IMR-90 (cell line): ENCODE measurements around the gene FRMD5. TPM values are rescaled to one million over a fixed set of nuclear protein-coding genes. Genes with fewer than 3 reads are reported as not detected.

Source experiments
- ATAC-seq: fragments of 200-7000 bp; cut with Tn5 transposase; 2 replicates; pipeline ENCODE4 v1.9.1; 2020; ENCODE audit warnings: low read depth, mild to moderate bottlenecking, moderate library complexity
- BruUV-seq: library from RNA; stranded (reverse); fragments of 400-500 nt; replicated peaks from 2 replicates; lab custom pipeline; 2021; lab: Mats Ljungman, UMichigan
- CTCF ChIA-PET: fragments of 300-600 bp; formaldehyde crosslinking; extraction: SDS; loops from one replicate; lab custom pipeline; 2021; ENCODE audit warnings: antibody characterized with exemption; lab: Yijun Ruan, JAX
- POLR2A ChIA-PET: fragments of 300-600 bp; sonication (Branson Sonifier 250); formaldehyde crosslinking; loops from one replicate; lab custom pipeline; 2022; ENCODE audit warnings: antibody characterized with exemption; ENCODE audit not compliant: unreplicated experiment; lab: Charles Lee
- DNase-seq: peaks from one replicate; pipeline ENCODE4 v3.0.0; 2013
- H2AFZ ChIP-seq: replicated peaks from 2 replicates; pipeline ENCODE3; 2013; ENCODE audit warnings: low read length, mild to moderate bottlenecking; ENCODE audit not compliant: poor library complexity
- H2AK5ac ChIP-seq: 2 replicates; pipeline ENCODE4 v1.6.1; 2013; ENCODE audit warnings: low read depth, low read length, inconsistent platforms
- H2AK9ac ChIP-seq: replicated peaks from 2 replicates; pipeline ENCODE3; 2013; ENCODE audit warnings: mild to moderate bottlenecking, low read depth, low read length, moderate library complexity; ENCODE audit not compliant: poor library complexity
- H2BK120ac ChIP-seq: 2 replicates; pipeline ENCODE4 v1.6.1; 2013; ENCODE audit warnings: low read depth, low read length, inconsistent platforms
- H2BK15ac ChIP-seq: 3 replicates; pipeline ENCODE4 v1.6.1; 2013; ENCODE audit warnings: low read depth, low read length, inconsistent platforms
- H2BK20ac ChIP-seq: 2 replicates; pipeline ENCODE4 v1.6.1; 2013; ENCODE audit warnings: low read depth, mild to moderate bottlenecking, inconsistent platforms, low read length, moderate library complexity
- H2BK5ac ChIP-seq: 2 replicates; pipeline ENCODE4 v1.6.1; 2013; ENCODE audit warnings: mild to moderate bottlenecking, low read depth, low read length, inconsistent platforms; ENCODE audit not compliant: poor library complexity, severe bottlenecking
- H3K14ac ChIP-seq: replicated peaks from 2 replicates; pipeline ENCODE4 v1.6.1; 2013; ENCODE audit warnings: low read depth, low read length, inconsistent platforms
- H3K18ac ChIP-seq: 2 replicates; pipeline ENCODE4 v1.6.1; 2013; ENCODE audit warnings: low read depth, low read length, control low read depth
- H3K23ac ChIP-seq: 2 replicates; pipeline ENCODE4 v1.6.1; 2013; ENCODE audit warnings: low read depth, low read length, inconsistent platforms
- H3K27ac ChIP-seq: 2 replicates; pipeline ENCODE4 v1.5.1; 2013; ENCODE audit warnings: mild to moderate bottlenecking, control low read depth, low read length; ENCODE audit not compliant: insufficient read depth
- H3K27me3 ChIP-seq: 2 replicates; pipeline ENCODE4 v1.6.1; 2013; ENCODE audit warnings: low read length; ENCODE audit not compliant: control insufficient read depth, insufficient read depth
- H3K36me3 ChIP-seq: 2 replicates; pipeline ENCODE4 v1.6.1; 2013; ENCODE audit warnings: low read length, mixed read lengths; ENCODE audit not compliant: control insufficient read depth, insufficient read depth
- H3K4ac ChIP-seq: 2 replicates; pipeline ENCODE4 v1.6.1; 2013; ENCODE audit warnings: low read depth, low read length, inconsistent platforms
- H3K4me1 ChIP-seq: 2 replicates; pipeline ENCODE4 v1.6.1; 2013; ENCODE audit warnings: low read length, mixed read lengths; ENCODE audit not compliant: control insufficient read depth, insufficient read depth
- H3K4me2 ChIP-seq: 2 replicates; pipeline ENCODE4 v1.6.1; 2013; ENCODE audit warnings: low read depth, mild to moderate bottlenecking, control low read depth, low read length, moderate library complexity
- H3K4me3 ChIP-seq: 2 replicates; pipeline ENCODE4 v1.5.1; 2013; ENCODE audit warnings: low read depth, mild to moderate bottlenecking, control low read depth, low read length, moderate library complexity; ENCODE audit not compliant: insufficient read depth
- H3K56ac ChIP-seq: 2 replicates; pipeline ENCODE4 v1.6.1; 2013; ENCODE audit warnings: low read length, inconsistent platforms; ENCODE audit not compliant: insufficient read depth; ENCODE audit errors: extremely low read depth
- H3K79me1 ChIP-seq, 2 experiments: 2 replicates each; pipeline ENCODE4 v1.6.1; 2013; ENCODE audit warnings: low read length in 2 of 2, inconsistent platforms in 1 of 2, low read depth in 1 of 2
- H3K9ac ChIP-seq: 2 replicates; pipeline ENCODE4 v1.6.1; 2013; ENCODE audit warnings: low read depth, low read length, control low read depth
- H3K9me1 ChIP-seq: 2 replicates; pipeline ENCODE4 v1.6.1; 2013; ENCODE audit warnings: low read length, inconsistent platforms; ENCODE audit not compliant: insufficient read depth
- H3K9me3 ChIP-seq: 2 replicates; pipeline ENCODE4 v1.6.1; 2013; ENCODE audit warnings: low read length; ENCODE audit not compliant: control insufficient read depth, insufficient read depth
- H4K20me1 ChIP-seq: 2 replicates; pipeline ENCODE4 v1.6.1; 2013; ENCODE audit warnings: low read length, inconsistent platforms; ENCODE audit not compliant: insufficient read depth
- H4K5ac ChIP-seq: 2 replicates; pipeline ENCODE4 v1.6.1; 2013; ENCODE audit warnings: mild to moderate bottlenecking, low read depth, low read length, control low read depth
- H4K8ac ChIP-seq, 2 experiments: 2 replicates each; pipeline ENCODE4 v1.6.1; 2013; ENCODE audit warnings: low read depth in 2 of 2, low read length in 2 of 2, control low read depth in 1 of 2, inconsistent platforms in 1 of 2
- H4K91ac ChIP-seq: 2 replicates; pipeline ENCODE4 v1.6.1; 2013; ENCODE audit warnings: low read depth, low read length, inconsistent platforms; ENCODE audit not compliant: insufficient read depth
- BHLHE40 ChIP-seq: fragments of 150-350 bp; IDR thresholded peaks from 2 replicates; pipeline ENCODE4 v1.6.1; 2016; ENCODE audit warnings: mild to moderate bottlenecking, low read depth, low read length
- CHD1 ChIP-seq: IDR thresholded peaks from 2 replicates; pipeline ENCODE4 v1.6.1; 2012; ENCODE audit warnings: low read depth, low read length, improper control_type of control experiment
- CTCF ChIP-seq: conservative IDR thresholded peaks from 2 replicates; pipeline ENCODE4 v1.5.1; 2012; ENCODE audit warnings: mild to moderate bottlenecking, low read depth, low read length, improper control_type of control experiment
- FOS ChIP-seq: fragments of 150-350 bp; IDR thresholded peaks from 2 replicates; pipeline ENCODE4 v1.6.1; 2016; ENCODE audit warnings: low read depth, low read length
- MAFK ChIP-seq: IDR thresholded peaks from 2 replicates; pipeline ENCODE4 v1.6.1; 2012; ENCODE audit warnings: low read depth, low read length, improper control_type of control experiment
- MAZ ChIP-seq: IDR thresholded peaks from 2 replicates; pipeline ENCODE4 v1.6.1; 2012; ENCODE audit warnings: low read depth, mild to moderate bottlenecking, low read length, improper control_type of control experiment, moderate library complexity, borderline replicate concordance
- MXI1 ChIP-seq: IDR thresholded peaks from 2 replicates; pipeline ENCODE4 v1.6.1; 2012; ENCODE audit warnings: low read depth, mild to moderate bottlenecking, low read length, moderate library complexity, borderline replicate concordance
- NFE2L2 ChIP-seq: fragments of 150-350 bp; IDR thresholded peaks from 2 replicates; pipeline ENCODE4 v1.6.1; 2016; ENCODE audit warnings: low read depth, mild to moderate bottlenecking, low read length
- POLR2A ChIP-seq: IDR thresholded peaks from 2 replicates; pipeline ENCODE4 v1.6.1; 2012; ENCODE audit warnings: mild to moderate bottlenecking, low read depth, low read length
- RAD21 ChIP-seq: IDR thresholded peaks from 2 replicates; pipeline ENCODE4 v1.6.1; 2012; ENCODE audit warnings: low read length, improper control_type of control experiment
- RCOR1 ChIP-seq: IDR thresholded peaks from 2 replicates; pipeline ENCODE4 v1.6.1; 2012; ENCODE audit warnings: mild to moderate bottlenecking, low read length, improper control_type of control experiment; ENCODE audit not compliant: insufficient replicate concordance
- RFX5 ChIP-seq: IDR thresholded peaks from 2 replicates; pipeline ENCODE4 v1.8.0; 2012; ENCODE audit warnings: low read depth, mild to moderate bottlenecking, low read length, moderate library complexity
- SMC3 ChIP-seq: fragments of 150-350 bp; IDR thresholded peaks from 2 replicates; pipeline ENCODE4 v1.6.1; 2016; ENCODE audit warnings: low read depth, mild to moderate bottlenecking, antibody characterized with exemption, low read length, moderate library complexity
- WGBS, 2 experiments: methylation state at CpG; one replicate each; pipeline versions ENCODE4 v1.1.5 to v1.1.7; 2013; ENCODE audit warnings: missing lambda C conversion rate in 2 of 2; ENCODE audit not compliant: insufficient read length in 1 of 2; ENCODE audit errors: extremely low coverage in 2 of 2; 5-methylcytosine and 5-hydroxymethylcytosine counted together
- dilution Hi-C: fragments of 300-500 bp; cut with HindIII; formaldehyde crosslinking; loops from one replicate; pipeline ENCODE4 v1.14.3; 2018; ENCODE audit warnings: low sequenced_read_pairs; ENCODE audit not compliant: unreplicated experiment
- in situ Hi-C: fragments of 300-500 bp; cut with MboI; formaldehyde crosslinking; loops from 3 replicates; pipeline ENCODE4 v1.14.3; 2019; ENCODE audit warnings: low sequenced_read_pairs, inconsistent platforms, mixed read lengths
- intact Hi-C: fragments of 100-400 bp; cut with micrococcal nuclease; formaldehyde crosslinking; loops from 2 replicates; pipeline ENCODE4 v1.10.0; 2022
- polyA plus RNA-seq, 3 experiments: library from polyadenylated mRNA; depleted of rRNA; stranded (reverse); fragments of >200 nt; gene quantifications; 2 replicates each; pipeline ENCODE4 v1.2.3, GENCODE V29; 2012; ENCODE audit warnings: low replicate concordance in 1 of 3
- total RNA-seq: library from RNA; depleted of rRNA; stranded (reverse); fragments of >200 nt; gene quantifications from 2 replicates; pipeline ENCODE4 v1.2.3, GENCODE V29; 2012
- TF ChIP-seq, protein P1 (sequence below): fragments of 150-350 bp; IDR thresholded peaks from 2 replicates; pipeline ENCODE4 v1.6.1; 2017; ENCODE audit warnings: mild to moderate bottlenecking, antibody characterized with exemption, low read length, low read depth
- TF ChIP-seq, protein P2 (sequence below): fragments of 150-350 bp; IDR thresholded peaks from 2 replicates; pipeline ENCODE4 v1.6.1; 2016; ENCODE audit warnings: low read depth, mild to moderate bottlenecking, low read length, moderate library complexity, borderline replicate concordance

FRMD5 gene
- total and polyA plus RNA-seq, 2 of the 4 experiments (the other 2 are of a cell fraction), result 4.1 to 5.4 TPM

- no CpG with 5 or more reads among the region's 3 CpGs for WGBS, 2 experiments
- intact Hi-C loops (no loop called here), in situ Hi-C loops (no loop called here), dilution Hi-C loops (no loop called here)
- BruUV-seq, result no TSS peak
- H3K56ac ChIP-seq, result no peak overlapping the region
- H2AFZ ChIP-seq, result no peak overlapping the region
- H3K79me1 ChIP-seq, result no peaks in the 10 kb centered on the region
- peaks cover 5% of the 10 kb centered on the region; the same call in 1 of the 2 replicates for H3K4me1 ChIP-seq
- H3K9me3 ChIP-seq, result no peaks in the 10 kb centered on the region
- DNase-seq, result no peak
- H2BK15ac ChIP-seq, result no peak overlapping the region
- no peak overlapping the region for H4K5ac ChIP-seq
- no peak overlapping the region for H3K4me2 ChIP-seq
- no peak overlapping the region for H3K23ac ChIP-seq
- no peaks in the 10 kb centered on the region for H4K20me1 ChIP-seq
- no peaks in the 10 kb centered on the region for H3K27me3 ChIP-seq
- H4K8ac ChIP-seq, result no peak overlapping the region
- no peak overlapping the region for H3K27ac ChIP-seq
- TF ChIP-seq POLR2A (no peak), RCOR1 (no peak), MAFK (no peak), RAD21 (no peak), CHD1 (no peak), MXI1 (no peak), CTCF (no peak), NFE2L2 (no peak), FOS (no peak), MAZ (no peak), SMC3 (no peak), RFX5 (no peak), BHLHE40 (no peak)
- TF ChIP-seq, protein P1, sequence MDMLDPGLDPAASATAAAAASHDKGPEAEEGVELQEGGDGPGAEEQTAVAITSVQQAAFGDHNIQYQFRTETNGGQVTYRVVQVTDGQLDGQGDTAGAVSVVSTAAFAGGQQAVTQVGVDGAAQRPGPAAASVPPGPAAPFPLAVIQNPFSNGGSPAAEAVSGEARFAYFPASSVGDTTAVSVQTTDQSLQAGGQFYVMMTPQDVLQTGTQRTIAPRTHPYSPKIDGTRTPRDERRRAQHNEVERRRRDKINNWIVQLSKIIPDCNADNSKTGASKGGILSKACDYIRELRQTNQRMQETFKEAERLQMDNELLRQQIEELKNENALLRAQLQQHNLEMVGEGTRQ, result no peak
- TF ChIP-seq, protein P2, sequence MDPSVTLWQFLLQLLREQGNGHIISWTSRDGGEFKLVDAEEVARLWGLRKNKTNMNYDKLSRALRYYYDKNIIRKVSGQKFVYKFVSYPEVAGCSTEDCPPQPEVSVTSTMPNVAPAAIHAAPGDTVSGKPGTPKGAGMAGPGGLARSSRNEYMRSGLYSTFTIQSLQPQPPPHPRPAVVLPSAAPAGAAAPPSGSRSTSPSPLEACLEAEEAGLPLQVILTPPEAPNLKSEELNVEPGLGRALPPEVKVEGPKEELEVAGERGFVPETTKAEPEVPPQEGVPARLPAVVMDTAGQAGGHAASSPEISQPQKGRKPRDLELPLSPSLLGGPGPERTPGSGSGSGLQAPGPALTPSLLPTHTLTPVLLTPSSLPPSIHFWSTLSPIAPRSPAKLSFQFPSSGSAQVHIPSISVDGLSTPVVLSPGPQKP, result no peak
- H3K4ac ChIP-seq, result no peak overlapping the region
- no peak overlapping the region for H2AK9ac ChIP-seq
- H3K14ac ChIP-seq, result no peak overlapping the region
- ChIA-PET CTCF (no interaction called here), POLR2A (no interaction called here)
- H2BK20ac ChIP-seq, result no peak overlapping the region
- no peak overlapping the region for H4K91ac ChIP-seq
- H2AK5ac ChIP-seq, result 0 out of 2 replicates have a peak overlapping the region, but pooled peaks have one; percentile 10
- H2BK5ac ChIP-seq, result no peak overlapping the region
- no peak overlapping the region for H2BK120ac ChIP-seq
- no peak for ATAC-seq
- H3K4me3 ChIP-seq, result no peak overlapping the region
- H3K36me3 ChIP-seq, result no peaks in the 10 kb centered on the region
- peaks cover 15% of the 10 kb centered on the region; the same call in 1 of the 2 replicates for H3K9me1 ChIP-seq
- no peak overlapping the region for H3K18ac ChIP-seq
- H3K9ac ChIP-seq, result no peak overlapping the region
Measured at GRCh38 chr15:43932907-43933306, 262.2 kb downstream of the FRMD5 start.
